ENCODE measurements around the gene CLK1.

Gene CLK1

DNA sequence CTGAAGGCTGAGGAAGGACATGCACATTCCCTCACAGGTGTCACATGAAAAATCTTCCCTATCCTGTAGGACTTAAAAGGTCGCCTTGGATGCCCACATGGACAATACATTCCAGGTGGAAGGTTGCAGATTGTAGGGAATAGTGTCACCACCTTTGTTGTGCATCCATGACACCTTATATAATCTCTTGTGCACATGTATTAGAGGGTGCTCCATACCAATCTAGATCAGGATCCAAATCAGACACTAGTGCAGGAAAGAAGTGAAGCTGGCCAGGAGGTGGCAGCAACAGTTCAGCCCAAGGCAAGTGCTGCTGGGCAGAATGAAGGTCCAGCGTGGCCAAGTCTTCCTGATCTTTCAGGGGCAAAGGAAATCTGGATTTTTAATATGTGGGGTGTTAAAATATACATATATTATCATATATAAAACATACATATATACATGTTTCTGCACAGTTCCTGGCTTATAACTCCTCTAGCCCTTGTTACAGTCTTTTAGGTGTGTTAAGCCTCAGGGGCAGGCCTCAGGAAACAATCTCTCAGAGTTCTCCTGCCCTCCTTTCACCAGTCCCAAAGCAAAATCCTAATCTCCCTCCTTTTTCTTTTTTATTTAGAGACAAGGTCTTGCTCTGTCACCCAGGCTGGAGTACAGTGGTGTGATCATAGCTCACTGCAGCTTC is 41.3 kb upstream of the CLK1 start:
- TF ChIP-seq FOXM1 (IDR thresholded peaks at IDR 0.05; ENCODE audit: borderline replicate concordance, low read depth) (no peak), RAD21 (IDR thresholded peaks at IDR 0.05; ENCODE audit: low read depth) (peak; percentile 62)

DNA sequence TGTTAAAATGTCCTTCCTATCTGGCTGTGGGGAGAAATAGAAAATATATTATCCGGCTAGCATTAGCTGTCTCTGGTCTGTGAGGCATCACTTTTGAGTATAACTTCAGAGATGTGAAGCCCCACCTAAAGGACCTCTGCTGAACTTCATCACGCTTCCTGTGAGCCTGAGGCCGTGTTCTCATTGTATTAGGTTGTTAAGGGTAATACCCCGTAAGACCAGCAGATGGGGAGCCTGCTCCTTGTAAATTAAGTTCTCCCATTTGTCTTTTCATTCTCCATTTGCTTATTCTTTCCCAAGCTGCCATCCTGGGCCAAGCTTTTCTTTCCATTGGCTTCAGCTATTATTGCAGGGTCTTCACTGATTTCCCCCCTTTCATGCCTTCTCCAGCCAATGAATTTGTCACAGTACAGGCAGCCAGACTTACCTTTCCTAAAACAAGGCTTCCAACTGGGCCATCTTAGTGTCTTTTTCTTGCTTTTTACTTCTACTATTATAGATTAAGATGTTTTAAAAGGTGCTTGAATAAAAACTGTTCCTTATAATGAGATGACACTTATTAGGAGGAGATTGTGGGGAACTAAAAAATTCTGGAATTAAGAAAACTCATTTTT is 37.1 kb upstream of the CLK1 start:
- TF ChIP-seq RAD21 (IDR thresholded peaks at IDR 0.05; ENCODE audit: low read depth) (peak; percentile 57), NFIC (IDR thresholded peaks at IDR 0.05) (no peak)

DNA sequence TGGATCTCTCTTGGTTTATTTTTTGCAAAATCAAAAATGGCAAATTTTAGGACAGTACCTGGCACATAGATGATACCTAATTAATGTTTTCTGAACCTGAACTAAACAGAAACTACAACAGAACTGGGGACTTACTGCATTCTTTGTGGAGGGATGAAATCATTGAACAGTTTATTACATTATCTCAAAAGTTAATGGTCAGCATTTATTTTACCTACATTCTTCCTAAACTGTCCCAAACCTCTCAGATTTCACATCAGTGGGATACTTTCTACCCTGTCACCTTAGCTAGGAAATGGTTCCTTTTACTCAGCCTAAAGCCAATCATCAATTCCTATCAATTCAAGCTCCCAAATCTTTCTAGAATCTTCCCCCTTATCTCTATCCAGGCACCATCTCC is 35.0 kb upstream of the CLK1 start:
- TF ChIP-seq CEBPB (IDR thresholded peaks at IDR 0.05) (no peak), TAF1 (IDR thresholded peaks at IDR 0.05; ENCODE audit: low read depth) (no peak), ZBTB7A (IDR thresholded peaks at IDR 0.05; ENCODE audit: low read depth) (no peak), TCF12 (IDR thresholded peaks at IDR 0.05; ENCODE audit: low read depth) (no peak), FOXM1 (IDR thresholded peaks at IDR 0.05; ENCODE audit: borderline replicate concordance, low read depth) (no peak), NFIC (IDR thresholded peaks at IDR 0.05) (no peak)
- TF ChIP-seq, protein P1, sequence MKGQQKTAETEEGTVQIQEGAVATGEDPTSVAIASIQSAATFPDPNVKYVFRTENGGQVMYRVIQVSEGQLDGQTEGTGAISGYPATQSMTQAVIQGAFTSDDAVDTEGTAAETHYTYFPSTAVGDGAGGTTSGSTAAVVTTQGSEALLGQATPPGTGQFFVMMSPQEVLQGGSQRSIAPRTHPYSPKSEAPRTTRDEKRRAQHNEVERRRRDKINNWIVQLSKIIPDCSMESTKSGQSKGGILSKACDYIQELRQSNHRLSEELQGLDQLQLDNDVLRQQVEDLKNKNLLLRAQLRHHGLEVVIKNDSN (IDR thresholded peaks at IDR 0.05): no peak
- TF ChIP-seq, protein P2, sequence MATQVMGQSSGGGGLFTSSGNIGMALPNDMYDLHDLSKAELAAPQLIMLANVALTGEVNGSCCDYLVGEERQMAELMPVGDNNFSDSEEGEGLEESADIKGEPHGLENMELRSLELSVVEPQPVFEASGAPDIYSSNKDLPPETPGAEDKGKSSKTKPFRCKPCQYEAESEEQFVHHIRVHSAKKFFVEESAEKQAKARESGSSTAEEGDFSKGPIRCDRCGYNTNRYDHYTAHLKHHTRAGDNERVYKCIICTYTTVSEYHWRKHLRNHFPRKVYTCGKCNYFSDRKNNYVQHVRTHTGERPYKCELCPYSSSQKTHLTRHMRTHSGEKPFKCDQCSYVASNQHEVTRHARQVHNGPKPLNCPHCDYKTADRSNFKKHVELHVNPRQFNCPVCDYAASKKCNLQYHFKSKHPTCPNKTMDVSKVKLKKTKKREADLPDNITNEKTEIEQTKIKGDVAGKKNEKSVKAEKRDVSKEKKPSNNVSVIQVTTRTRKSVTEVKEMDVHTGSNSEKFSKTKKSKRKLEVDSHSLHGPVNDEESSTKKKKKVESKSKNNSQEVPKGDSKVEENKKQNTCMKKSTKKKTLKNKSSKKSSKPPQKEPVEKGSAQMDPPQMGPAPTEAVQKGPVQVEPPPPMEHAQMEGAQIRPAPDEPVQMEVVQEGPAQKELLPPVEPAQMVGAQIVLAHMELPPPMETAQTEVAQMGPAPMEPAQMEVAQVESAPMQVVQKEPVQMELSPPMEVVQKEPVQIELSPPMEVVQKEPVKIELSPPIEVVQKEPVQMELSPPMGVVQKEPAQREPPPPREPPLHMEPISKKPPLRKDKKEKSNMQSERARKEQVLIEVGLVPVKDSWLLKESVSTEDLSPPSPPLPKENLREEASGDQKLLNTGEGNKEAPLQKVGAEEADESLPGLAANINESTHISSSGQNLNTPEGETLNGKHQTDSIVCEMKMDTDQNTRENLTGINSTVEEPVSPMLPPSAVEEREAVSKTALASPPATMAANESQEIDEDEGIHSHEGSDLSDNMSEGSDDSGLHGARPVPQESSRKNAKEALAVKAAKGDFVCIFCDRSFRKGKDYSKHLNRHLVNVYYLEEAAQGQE (IDR thresholded peaks at IDR 0.05; ENCODE audit: low read depth): no peak
- TF ChIP-seq, protein P3, sequence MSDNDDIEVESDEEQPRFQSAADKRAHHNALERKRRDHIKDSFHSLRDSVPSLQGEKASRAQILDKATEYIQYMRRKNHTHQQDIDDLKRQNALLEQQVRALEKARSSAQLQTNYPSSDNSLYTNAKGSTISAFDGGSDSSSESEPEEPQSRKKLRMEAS (IDR thresholded peaks at IDR 0.05): no peak

DNA sequence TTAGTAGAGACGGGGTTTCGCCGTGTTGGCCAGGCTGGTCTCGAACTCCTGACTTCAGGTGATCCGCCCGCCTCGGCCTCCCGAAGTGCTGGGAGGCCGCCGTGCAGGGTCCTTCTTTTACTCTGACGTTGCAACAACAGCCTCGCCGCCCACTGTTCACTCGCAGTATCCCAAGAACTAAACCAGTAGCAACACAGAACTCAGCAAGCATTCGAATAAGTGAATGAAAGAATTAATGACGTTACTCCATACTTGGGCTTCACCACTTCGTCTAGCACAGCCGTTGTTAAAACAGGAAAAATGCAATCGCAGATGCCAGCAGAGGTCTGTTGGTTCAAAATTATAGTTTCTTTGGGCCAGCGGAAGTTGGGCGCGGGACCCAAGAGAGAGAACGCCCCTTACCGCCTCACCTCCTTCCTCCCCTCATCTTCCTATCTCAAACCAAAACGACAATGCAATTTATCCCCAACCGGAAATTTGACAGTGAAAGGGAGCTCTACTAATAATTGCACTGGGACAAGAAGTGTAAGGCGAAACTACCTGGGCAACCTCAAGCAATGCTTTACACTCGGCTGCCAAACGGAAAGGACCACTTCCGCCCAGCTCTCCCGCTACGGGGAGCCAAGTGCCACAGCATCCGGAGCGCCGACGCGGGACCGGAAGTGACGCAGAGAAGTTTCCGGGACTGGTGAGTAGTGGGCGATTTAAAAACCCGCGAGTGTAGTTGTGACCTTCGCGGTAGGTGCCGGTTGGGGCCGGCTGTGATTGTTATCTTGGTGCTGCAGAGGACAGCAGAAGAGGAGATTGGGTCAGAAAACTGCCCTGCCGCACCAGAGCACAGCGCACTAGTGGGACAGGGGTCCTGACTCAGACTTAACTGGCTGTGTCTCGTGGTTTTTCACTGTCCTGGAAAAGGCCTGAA is 24.5 kb upstream of the CLK1 start, which contains the start of the genes NIF3L1 and PPIL3:
NIF3L1 (plus strand) TSS at position 668 of the 922 bp plus-strand sequence. CDS start 2,573 bp downstream, outside the sequence.
PPIL3 (minus strand) TSS at position 374 of the 922 bp plus-strand sequence. CDS start 1,462 bp downstream, outside the sequence.
- TF ChIP-seq FOXM1 (IDR thresholded peaks at IDR 0.05; ENCODE audit: borderline replicate concordance, low read depth) (0 out of 2 replicates have a peak, but pooled peaks have one; percentile 29), CREB1 (IDR thresholded peaks at IDR 0.05; ENCODE audit: low read depth) (peak; percentile 85), CEBPB (IDR thresholded peaks at IDR 0.05) (no peak), TCF12 (IDR thresholded peaks at IDR 0.05; ENCODE audit: low read depth) (peak; percentile 49), NFIC (IDR thresholded peaks at IDR 0.05) (peak; percentile 61; the same call in 1 of the 2 replicates), TEAD4 (IDR thresholded peaks at IDR 0.05) (no peak), YY1 (IDR thresholded peaks at IDR 0.05; ENCODE audit: low read depth) (peak; percentile 61; the same call in 1 of the 2 replicates), ZBTB7A (IDR thresholded peaks at IDR 0.05; ENCODE audit: low read depth) (no peak; the same call in 1 of the 2 replicates), RAD21 (IDR thresholded peaks at IDR 0.05; ENCODE audit: low read depth) (no peak), EGR1 (IDR thresholded peaks at IDR 0.05) (no peak; the same call in 1 of the 2 replicates), TAF1 (IDR thresholded peaks at IDR 0.05; ENCODE audit: low read depth) (peak; percentile 86), EP300 (IDR thresholded peaks at IDR 0.05; ENCODE audit: borderline replicate concordance) (peak; percentile 34; the same call in 1 of the 2 replicates)
- TF ChIP-seq, protein P1 (IDR thresholded peaks at IDR 0.05): no peak
- TF ChIP-seq, protein P3 (IDR thresholded peaks at IDR 0.05): peak; percentile 88
- TF ChIP-seq, protein P2 (IDR thresholded peaks at IDR 0.05; ENCODE audit: low read depth): no peak

DNA sequence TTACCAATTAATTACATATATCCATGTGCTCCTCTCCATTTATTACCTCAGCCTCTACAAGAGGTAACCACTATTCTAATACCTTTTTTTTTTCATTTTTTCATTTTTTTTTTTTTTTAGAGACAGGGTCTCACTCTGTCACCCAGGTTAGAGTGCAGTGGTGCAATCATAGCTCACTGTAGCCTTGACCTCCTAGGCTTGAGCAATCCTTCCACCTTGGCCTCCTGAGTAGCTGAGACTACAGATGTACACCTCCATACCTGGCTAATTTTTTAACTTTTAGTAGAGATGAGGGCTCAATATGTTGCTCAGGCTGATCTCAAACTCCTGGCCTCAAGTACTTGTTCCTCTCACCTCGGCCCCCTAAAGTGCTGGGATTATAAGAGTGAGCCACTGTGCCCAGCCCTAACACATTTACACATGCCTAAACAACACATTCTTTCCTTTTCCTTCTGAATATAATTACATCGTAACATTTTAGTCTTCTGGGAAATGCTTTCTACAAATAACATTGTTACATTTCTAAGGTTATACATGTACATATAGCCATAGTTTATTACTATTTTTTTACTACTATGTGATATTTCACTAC is 13.9 kb upstream of the CLK1 start:
- TF ChIP-seq RAD21 (IDR thresholded peaks at IDR 0.05; ENCODE audit: low read depth) (no peak), NFIC (IDR thresholded peaks at IDR 0.05) (no peak), ZBTB7A (IDR thresholded peaks at IDR 0.05; ENCODE audit: low read depth) (no peak), YY1 (IDR thresholded peaks at IDR 0.05; ENCODE audit: low read depth) (no peak), CEBPB (IDR thresholded peaks at IDR 0.05) (no peak)

Data from Ishikawa (cell line).